Heart left ventricle (tissue), 13 donors: Measurements from ENCODE around the gene MORC3.

ENCODE experiments used
- CTCF ChIP-seq, 12 donors: fragments of 200-600 bp; sonication (generic) in 4 of 12; IDR thresholded peaks; one replicate each; pipeline versions ENCODE4 v1.5.0 to v1.8.0; 2018 to 2022; ENCODE audit warnings: antibody characterized with exemption in 12 of 12, mild to moderate bottlenecking in 5 of 12
- POLR2A ChIP-seq, 2 donors: fragments of 450-650 bp; IDR thresholded peaks; one replicate each; pipeline ENCODE4 v1.6.1; 2017; ENCODE audit warnings: antibody characterized with exemption in 2 of 2, mild to moderate bottlenecking in 2 of 2, moderate library complexity in 2 of 2
- donor health status: ischemic (EF 13 %, LVEDD 7.1; RV severe dilation, severe dysfunction).
- donor health status: DM: no; HTN: yes; CAD: no.
- donor health status: DM: no; HTN: no; CAD: no.
- donor health status: ischemic (EF 25% LVEDD 6.9; RV normal size, moderate dysfunction).
- donor health status: ischemic (EF 25% LVEDD 5.7; RV mildly dilated, moderate dysfunction).
- donor health status: ischemic (EF 35%, LVEDD 5.7; RV mildly dilated, moderate dysfunction).
- donor health status: nonischemic (EF 11% LVEDD 7.7; RV severe dilation, severe dysfunction).
- donor health status: DM: yes; HTN: yes; CAD: no.
- donor health status: PGD.
- donor health status: ischemic (EF 29% LVEDD 5.4; RV normal size, mild dysfunction).
- donor health status: nonischemic (EF 23%, LVEDD 6.1; RV moderate dilation, normal function).

GRCh38 chr21:36415375-36415774 lies 95.4 kb downstream of the MORC3 start:
- TF ChIP-seq POLR2A (IDR thresholded peaks at IDR 0.05) (no peak), CTCF (IDR thresholded peaks at IDR 0.05) (no peak)
